ENCODE measurements around the gene PPP1R3G.
"Not testable (repeated sequence)": the region's sequence is repeated elsewhere in the genome, so short reads cannot be mapped to it uniquely, and the experiment has no call there.

PPP1R3G gene

DNA sequence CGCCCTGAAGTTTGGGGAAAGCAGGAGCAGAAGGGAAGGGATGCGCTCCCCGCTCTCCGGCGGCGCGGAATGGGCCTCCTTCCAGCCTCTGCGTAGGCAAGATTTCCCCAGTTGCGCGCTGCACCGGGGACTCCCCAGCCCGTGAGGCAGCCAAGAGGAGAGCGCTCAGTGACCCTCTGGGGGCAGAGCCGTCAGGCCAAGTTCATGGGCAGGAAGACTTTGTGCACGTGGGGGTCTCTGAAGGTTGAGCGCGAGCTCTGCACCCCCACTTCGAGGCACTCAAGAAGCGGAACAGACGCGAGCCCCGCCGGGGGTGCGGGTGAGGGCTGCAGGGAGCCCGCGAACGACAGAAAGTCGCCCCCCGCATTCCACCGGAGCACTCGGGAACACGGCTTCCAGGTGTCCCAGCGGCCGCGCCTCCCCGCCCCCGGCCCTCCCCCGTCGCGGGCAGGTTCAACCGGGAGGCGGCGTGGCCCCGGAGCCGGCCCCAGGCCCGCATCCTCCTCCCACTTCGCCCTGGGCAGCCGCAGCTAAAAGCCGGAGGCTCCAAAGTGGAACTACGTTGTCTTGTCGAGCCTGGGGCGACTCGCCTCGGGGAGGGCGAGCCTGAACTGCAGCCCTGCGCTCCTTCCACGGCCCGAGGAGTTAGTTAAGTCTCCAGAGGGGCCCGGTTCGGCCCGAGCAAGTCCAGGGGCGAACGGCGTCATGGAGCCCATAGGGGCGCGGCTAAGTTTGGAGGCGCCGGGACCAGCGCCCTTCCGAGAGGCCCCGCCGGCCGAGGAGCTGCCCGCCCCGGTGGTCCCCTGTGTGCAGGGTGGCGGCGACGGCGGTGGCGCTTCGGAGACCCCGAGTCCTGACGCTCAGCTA lies at the start of gene PPP1R3G:
TSS of gene PPP1R3G (plus strand) at position 561 of the 867 bp plus-strand sequence. CDS start at position 706, 145 bp downstream.
- H3K4me3 ChIP-seq (ENCODE audit: low read depth, low read length) = peak within 1 kb of the TSS; percentile 51

DNA sequence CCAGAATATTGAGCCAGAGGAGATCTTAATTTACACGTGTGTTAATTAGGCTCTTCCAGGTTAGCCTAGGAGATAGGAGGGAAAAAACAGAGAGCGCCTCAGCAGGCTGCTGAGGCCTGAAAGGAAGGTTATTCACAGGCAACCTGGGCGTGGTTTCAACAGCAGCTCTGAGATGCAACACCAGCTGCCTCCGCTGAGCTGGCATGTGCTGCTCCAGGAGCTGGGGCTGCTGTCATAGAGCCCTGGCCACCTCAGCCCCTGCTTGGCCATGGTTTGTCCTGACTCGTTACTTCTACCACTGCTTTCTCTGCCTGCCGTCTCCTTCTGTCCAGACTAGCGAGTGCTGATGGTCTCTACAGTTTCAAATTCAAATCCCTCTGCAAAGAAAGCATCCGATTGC lies 48.9 kb upstream of the PPP1R3G start:
- no peak overlapping the region for H3K4me3 ChIP-seq (ENCODE audit: low read depth, low read length)

DNA sequence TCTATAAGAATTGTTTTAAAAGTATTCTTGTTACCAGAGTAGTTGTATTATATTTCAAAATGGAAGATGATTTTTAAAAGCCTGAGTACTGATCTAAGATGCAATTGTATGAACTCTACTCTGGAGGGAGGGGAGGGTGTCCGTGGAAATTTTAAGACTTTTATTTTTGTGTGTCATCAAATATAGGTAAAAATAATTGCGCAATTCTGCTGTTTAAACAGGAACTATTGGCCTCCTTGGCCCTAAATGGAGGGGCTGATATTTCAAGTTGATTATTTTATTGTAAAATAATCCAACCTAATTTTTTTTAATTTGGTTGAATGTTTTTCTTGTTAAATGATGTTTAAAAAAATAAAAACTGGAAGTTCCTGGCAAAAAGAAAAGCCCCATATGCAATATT lies 43.2 kb upstream of the PPP1R3G start:
- no peak overlapping the region for H3K4me3 ChIP-seq (ENCODE audit: low read depth, low read length)

DNA sequence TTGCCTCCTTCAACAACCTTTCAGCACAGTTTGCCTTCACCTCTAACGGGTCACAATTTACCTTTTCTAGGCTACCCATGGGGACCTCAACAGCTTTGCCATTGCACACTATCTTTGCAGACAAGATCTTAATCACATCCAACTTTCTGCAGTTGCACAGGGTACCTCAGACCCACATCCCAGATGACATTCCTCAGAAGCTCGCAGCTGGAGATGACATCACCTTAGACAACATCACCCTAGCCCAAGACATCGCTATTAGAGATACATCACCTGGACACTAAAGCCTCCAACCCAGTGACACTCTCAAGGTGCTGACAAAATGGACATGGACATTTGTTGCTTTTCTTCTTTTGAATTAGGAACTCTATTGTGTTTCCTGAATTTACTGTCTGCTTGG lies 42.7 kb upstream of the PPP1R3G start:
- H3K4me3 ChIP-seq (ENCODE audit: low read depth, low read length) = no peak overlapping the region

DNA sequence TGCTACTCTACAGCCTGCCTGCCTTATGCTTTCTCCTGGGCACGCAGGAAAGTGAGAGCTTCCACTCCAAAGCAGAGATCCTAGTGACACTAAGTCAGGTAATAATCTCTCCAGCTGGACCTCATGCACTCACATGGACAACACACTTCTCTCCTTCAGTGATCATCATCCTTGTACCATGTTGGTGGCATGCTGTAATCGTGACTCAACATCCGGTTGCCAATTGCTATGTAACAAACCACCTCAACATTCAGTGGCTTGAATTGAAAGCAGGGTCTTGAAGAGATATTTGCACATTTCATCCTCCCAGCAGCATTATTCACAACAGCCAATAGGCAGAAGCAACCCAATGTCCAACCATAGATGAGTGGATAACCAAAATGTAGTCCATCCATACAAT lies 40.3 kb upstream of the PPP1R3G start:
- no peak overlapping the region for H3K4me3 ChIP-seq (ENCODE audit: low read depth, low read length)

DNA sequence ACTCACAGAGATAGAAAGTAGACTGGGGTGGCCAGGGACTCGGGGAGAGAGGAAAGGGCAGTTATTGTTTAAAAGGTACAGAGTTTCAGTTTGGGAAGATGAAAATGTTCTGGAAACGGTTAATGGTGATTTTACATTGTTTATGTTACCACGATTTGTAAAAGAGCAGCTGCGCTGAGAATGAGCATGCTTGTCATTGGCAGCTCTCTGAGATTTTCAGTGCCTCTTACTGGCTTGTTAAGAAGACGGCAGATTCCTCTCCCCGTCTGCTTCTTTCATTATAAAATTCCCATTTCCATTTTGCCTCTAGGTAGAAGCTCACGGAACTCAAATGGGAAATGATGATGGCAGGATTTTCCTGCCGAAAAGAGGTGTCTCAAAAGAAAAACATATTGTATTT lies 39.7 kb upstream of the PPP1R3G start:
- H3K4me3 ChIP-seq (ENCODE audit: low read depth, low read length) = no peak overlapping the region

DNA sequence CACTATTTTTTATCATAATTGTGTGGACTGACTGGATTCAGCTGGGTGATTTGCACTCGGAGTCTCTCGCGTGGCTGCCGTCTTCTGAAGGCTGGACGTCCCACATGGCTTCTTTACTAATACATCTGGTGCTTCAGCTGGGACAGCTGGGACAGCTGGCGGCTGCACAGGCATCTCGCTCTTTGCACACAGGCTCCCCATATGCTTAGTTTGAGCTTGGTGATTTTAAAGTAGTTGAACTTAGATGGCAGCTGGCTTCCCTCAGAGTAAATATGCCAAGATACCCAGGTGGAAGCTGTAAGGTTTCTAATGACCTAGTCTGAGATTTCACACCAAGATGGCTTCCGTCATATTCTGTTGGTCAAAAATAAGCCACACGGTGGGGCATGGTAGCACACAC lies 38.7 kb upstream of the PPP1R3G start:
- no peak overlapping the region for H3K4me3 ChIP-seq (ENCODE audit: low read depth, low read length)

DNA sequence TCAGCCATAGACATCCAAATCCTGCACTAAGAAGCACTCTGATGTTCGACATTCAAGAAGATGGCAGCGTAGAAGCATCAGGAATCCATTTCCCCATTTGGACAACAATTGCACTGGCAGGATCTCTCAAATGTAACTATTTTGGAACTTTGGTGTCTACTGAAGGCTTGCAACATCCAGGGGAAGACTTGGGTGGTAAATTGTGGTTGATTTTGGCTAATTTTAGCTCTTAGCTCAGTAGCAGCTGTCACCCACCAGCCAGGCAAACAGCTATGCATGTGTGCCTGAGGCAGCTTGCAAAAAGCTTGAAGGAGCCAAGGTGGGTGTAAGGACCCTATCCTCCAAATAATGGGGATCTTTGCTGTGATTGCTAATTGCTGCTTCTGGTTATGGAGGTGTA lies 35.1 kb upstream of the PPP1R3G start:
- H3K4me3 ChIP-seq (ENCODE audit: low read depth, low read length) = no peak overlapping the region

DNA sequence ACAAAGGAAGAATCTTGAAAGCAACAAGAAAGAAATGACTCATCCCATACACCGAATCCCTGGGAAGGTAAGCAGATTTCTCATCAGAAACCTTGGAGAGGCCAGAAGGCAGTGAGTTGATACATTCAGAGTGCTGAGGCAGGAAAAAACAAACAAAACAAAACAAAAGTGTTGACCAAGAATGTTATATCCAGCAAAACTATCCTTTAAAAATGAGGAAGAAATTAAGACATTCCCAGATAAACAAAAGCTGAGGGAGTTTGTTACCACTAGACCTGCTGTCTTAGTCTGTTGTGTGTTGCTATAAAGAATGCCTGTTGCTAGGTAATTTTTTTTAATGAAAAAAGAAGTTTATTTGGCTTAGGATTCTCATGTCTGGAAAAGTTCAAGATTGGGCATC lies 33.7 kb upstream of the PPP1R3G start:
- H3K4me3 ChIP-seq (ENCODE audit: low read depth, low read length) = no peak overlapping the region

DNA sequence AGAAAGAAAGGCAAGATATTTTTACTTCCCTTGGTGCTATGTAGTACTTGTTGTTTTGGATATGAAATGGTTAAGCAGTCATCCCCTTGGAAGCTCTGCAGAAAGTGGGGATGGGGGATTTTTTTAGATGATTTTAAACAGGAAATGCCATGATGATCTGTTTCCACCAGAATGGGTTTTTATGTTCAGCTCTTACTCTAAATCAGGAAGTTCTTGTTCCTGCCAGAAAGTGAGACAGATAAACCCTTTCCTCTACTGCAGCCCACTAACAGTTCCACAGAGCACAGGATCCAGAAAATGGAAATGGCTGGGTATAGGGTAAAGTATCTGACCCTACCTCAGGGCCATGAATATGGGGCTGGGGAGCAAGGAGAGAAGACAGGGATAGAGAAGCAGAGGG lies 32.1 kb upstream of the PPP1R3G start:
- no peak overlapping the region for H3K4me3 ChIP-seq (ENCODE audit: low read depth, low read length)

DNA sequence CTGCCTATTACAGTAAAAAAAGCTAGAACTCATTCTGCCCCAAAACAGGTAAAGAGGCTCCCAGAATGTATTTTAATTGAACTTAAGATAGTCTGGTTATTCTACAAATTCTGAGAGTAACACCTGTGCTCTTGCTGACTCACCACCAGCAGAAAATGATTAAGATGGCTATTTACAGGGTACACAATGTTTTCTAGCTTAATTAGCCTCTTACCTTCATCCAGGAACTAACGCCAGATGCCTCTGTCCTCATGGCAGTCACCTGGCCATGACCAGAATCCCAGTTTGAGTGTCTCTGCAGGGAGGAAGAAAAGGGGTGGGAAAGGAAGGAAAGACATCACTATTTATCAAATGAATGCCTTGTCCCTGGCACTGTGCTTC lies 31.3 kb upstream of the PPP1R3G start:
- H3K4me3 ChIP-seq (ENCODE audit: low read depth, low read length) = no peak overlapping the region

DNA sequence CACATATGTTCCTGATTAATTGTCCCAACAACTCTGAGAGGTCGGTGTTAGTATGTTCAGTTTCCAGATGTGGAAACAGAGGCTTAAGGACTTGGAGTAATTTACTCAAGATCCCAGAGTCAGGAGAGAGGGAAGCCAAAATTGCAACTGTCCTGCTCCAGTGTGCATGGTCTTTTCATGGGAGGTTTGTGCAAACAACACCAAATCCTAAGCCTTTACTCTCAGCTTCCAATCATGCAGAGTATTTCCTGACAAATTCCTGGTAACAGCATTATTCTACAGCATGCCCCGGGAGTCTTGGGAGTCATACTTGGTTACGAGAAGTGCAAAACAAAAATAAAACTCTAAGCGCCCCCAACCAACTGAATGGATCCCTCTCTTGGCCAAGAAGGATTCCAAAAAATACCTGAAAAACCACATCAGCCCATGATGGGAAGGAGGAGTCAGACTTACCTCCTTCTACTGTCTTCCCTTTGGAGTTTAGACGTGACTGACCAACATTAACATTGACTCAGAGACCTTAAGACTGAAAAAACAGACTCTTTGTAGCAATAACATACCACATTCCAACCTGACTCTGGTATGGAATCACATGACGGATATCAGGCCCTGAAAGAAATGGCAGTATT lies 30.8 kb upstream of the PPP1R3G start:
- no peak overlapping the region for H3K4me3 ChIP-seq (ENCODE audit: low read depth, low read length)

DNA sequence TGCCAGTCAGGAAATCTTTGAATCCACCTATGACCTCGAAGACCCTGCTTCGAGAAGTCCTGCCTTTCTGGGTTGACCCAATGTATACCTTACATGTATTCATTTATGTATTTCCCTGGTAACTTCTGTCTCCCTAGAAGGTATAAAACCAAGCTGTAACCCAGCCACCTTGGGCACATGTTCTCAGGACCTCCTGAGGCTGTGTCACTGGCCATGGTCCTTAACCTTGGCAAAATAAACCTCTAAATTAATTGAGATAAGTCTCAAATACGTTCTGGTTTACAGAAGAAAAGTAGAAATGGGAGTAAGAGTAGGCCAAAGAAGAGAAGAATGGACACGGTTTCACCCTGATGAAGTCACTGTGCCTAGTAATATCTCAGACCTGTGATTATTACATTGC lies 30.0 kb upstream of the PPP1R3G start:
- H3K4me3 ChIP-seq (ENCODE audit: low read depth, low read length) = no peak overlapping the region

DNA sequence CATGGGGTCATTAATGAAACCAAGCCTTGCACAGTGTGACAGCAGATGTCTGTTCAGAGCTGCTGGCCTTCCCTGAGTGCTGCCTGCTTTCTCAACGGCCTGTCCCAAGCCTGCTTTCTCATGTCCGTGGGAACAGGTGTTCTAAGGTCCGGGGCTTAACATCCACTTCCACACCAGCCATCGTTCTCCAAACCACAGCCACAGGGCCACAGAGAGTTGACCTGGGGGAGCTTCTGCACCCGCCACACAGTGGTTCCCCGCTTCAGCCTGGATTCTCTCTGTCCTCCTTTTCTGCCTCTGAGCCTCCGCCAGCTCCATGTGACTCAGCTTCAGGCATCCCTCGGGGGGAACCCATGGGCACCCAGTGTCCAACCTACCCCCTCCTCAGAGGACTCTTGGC lies 26.9 kb upstream of the PPP1R3G start:
- no peak overlapping the region for H3K4me3 ChIP-seq (ENCODE audit: low read depth, low read length)

DNA sequence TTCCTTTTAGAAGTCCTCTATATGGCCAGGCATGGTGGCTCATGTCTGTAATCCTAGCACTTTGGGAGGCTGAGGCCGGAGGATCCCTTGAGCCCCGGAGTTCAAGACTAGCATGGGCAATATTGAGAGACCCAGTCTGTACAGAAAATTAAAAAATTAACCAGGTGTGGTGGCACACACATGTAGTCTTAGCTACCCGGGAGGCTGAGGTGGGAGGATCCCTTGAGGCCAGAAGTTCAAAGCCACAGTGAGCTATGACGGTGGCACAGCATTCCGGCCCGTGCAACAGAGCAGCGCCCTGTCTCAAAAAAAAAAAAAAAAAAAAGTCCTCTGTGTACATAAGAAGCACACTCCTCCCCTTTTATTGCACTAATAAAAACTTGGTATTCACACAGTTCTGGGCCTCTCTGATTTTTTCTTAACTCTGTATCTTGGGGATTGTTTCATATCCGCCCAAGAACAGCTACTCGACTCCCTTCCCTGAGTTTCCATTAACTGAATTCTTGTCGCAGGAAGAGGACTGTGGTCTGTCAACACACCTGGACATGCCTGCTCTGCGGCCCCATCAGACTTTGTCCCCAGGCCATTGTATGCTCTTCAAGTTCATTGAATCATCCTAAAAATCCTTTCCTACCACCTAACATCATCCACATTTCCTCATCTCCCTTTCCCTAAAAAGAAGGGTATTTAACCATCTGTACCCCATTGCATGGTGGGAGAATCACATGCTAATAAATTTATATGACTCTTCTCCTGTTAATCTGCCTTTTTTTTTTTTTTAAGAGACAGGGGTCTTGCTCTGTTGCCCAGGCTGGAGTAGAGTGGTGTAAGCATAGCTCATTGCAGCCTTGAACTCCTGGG lies 25.9 kb upstream of the PPP1R3G start:
- H3K4me3 ChIP-seq (ENCODE audit: low read depth, low read length) = no peak overlapping the region

DNA sequence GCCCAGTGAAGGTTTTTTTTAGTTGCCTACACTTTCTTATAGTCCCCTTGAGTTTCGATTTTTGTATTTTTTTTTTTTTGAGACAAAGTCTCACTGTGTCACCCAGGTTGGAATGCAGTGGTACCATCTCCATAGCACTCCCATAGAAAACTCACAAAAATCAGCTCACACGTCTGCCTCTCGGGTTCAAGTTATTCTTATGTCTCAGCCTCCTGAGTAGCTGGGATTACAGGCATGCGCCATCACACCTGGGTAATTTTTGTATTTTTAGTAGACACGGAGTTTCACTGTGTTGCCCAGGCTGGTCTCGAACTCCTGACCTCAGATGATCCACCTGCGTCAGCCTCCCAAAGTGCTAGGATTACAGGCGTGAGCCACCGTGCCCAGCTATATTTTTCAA lies 24.7 kb upstream of the PPP1R3G start:
- not testable (repeated sequence) for H3K4me3 ChIP-seq (ENCODE audit: low read depth, low read length)

DNA sequence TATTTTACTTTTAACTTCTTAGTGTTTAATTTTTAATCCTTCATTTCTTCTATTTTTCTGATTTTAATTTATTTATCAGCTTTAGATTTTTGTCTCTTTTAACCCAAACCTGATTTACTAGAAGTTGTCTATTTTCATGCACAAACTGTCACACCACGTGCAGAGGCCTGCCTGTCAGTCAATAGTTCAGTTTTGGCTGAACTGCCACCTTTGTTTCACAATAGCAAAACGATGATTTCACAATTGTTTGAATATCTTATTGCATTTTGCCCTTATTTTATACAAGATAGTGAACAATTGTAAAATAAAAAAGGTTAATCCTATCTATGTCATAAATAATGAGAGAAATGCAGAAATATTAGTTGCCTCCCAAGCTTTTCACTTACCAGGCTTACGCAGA lies 24.0 kb upstream of the PPP1R3G start:
- no peak overlapping the region for H3K4me3 ChIP-seq (ENCODE audit: low read depth, low read length)

DNA sequence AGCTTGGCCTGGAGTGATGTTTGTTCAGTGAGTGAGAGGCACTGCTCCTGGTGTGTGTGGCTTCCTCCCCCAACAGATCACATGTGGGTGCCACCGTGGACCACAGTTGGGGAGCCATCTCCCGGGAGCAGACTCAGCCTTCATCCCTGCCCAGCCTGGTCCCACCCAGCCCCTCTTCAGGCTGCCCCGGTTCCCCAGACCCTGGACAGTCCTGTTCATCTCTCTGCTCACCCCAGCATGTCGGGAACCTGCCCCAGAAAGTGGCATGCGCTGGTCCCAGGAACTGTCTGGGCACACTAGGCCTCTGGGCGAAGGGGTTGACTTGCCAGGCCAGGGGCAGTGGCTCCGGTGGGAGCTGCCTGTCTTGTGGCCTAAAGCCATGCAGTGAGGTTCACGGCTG lies 21.5 kb upstream of the PPP1R3G start:
- no peak overlapping the region for H3K4me3 ChIP-seq (ENCODE audit: low read depth, low read length)

DNA sequence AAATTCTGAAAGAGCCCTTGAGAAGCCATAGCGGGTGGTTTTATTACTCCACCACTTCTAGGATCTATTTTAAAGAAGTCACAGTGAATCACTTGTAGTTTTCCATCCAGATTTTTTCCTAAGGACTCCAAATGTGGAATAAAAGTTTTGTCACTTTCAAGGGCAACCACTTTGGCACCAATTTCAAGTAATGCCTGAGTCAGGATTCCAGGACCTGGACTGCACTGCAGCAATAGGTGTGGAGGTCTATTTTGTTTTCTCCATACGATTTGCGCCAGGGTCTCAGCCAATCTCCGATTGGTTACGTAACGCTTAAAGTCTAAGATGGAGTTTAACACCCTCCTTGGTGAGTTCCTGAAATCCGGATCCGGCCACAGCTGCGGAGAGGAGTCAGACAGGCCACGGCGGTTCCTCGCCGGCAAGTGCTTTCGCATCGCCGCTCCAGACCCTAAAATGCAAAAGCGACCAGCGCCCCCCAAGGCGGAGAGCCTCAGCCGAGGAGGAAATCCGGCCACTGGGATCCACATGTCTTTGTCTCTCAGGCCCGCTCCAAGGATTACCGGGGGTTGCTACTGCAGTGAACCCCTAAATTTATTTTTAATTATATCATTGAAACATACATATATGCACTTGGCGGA lies 18.6 kb upstream of the PPP1R3G start:
- no peak overlapping the region for H3K4me3 ChIP-seq (ENCODE audit: low read depth, low read length)

DNA sequence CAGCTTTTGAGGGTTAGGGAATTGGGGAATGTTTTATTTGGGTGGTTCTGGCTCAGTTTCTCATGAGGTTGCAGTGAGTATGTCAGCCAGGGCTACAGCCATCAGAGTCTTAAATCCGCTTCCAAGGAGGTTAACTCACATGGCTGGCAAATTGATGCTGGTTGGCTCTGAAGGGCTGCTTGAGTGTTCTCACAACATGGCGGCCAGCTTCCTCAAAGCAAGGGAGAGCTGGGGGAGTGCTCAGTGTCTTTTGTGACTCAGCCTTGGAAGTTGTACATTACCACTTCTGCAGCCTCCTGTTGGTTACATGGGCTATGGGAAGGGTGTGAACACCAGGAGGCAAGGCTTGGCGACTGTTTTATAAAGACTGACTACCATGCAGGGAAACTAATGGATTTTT lies 17.8 kb upstream of the PPP1R3G start:
- no peak overlapping the region for H3K4me3 ChIP-seq (ENCODE audit: low read depth, low read length)

DNA sequence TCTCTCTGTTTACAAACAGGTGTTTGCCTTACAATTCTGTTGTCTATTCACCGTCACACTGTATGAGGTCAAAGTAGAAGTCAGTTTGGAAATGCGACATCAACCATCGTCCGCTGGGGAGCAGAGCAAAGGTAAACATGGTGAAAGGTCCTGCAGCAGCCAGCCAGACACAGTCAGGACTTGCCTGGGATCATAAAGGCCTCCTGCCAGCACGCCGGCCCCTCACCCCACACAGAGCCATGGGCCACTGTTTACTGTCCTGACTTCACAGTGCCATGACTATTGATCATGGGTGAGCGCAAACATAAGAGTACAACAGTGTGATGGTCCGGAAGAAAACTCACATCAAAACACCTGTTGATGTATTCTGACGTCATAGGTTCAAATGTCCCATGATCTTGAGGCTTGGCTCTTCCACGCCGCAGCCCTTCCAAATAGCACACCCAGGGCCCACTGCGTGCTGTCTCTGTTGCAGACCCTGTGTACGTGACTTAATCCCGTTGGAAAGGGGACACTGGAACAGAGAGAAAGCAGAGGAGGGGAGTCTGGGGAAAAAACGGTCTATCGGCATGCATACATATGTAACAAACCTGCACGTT lies 16.9 kb upstream of the PPP1R3G start:
- no peak overlapping the region for H3K4me3 ChIP-seq (ENCODE audit: low read depth, low read length)

Data from iPS-11a (cell line).